ENCODE data around the gene WDR89.
"Not testable (repeated sequence)": the region's sequence is repeated elsewhere in the genome, so short reads cannot be mapped to it uniquely, and the experiment has no call there.

The WDR89 gene

DNA sequence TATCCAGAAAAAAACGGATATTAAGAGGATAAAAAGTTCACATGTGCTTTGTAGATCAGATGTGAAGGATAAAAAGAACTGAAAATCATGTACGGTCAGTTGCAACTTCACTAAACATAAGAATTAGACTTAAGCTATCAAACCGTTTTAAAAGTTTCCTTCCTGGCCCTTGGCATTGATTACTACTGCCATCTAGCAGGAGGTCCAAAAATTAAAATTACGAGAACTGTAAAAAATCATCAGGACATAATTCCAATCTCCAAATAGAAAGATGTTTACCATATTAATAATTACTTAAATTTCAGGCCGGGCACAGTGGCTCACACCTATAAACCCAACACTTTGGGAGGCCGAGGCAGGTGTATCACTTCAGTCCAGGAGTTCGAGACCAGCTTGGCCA lies 7.9 kb downstream of the WDR89 start:
- Histone ChIP-seq H3K4me1 (ENCODE audit: control insufficient read depth in 2 of 2, insufficient read depth in 2 of 2, low read length in 2 of 2) (peaks cover 0 to under 1% of the 10 kb centered on the region in 2 donors), H3K27me3 (ENCODE audit: control insufficient read depth in 2 of 2, insufficient read depth in 2 of 2, low read length in 2 of 2) (no peaks in the 10 kb centered on the region), H3K9ac (ENCODE audit: low read depth in 1 of 2, low read length in 2 of 2) (no peak overlapping the region), H3K9me3 (ENCODE audit: control insufficient read depth in 2 of 2, low read length in 2 of 2) (no peaks in the 10 kb centered on the region), H3K4me3 (ENCODE audit: low read length in 2 of 2) (no peak overlapping the region), H3K36me3 (ENCODE audit: control insufficient read depth in 2 of 2, insufficient read depth in 2 of 2, low read length in 2 of 2) (no peaks in the 10 kb centered on the region), H3K27ac (ENCODE audit: low read depth in 2 of 2, low read length in 2 of 2) (no peak overlapping the region)

- Histone ChIP-seq H3K9me3 (ENCODE audit: control insufficient read depth in 2 of 2, low read length in 2 of 2) (no peaks in the 10 kb centered on the region), H3K27ac (ENCODE audit: low read depth in 2 of 2, low read length in 2 of 2) (no peak overlapping the region), H3K9ac (ENCODE audit: low read depth in 1 of 2, low read length in 2 of 2) (no peak overlapping the region), H3K4me3 (ENCODE audit: low read length in 2 of 2) (no peak overlapping the region), H3K36me3 (ENCODE audit: control insufficient read depth in 2 of 2, insufficient read depth in 2 of 2, low read length in 2 of 2) (no peaks in the 10 kb centered on the region), H3K27me3 (ENCODE audit: control insufficient read depth in 2 of 2, insufficient read depth in 2 of 2, low read length in 2 of 2) (no peaks in the 10 kb centered on the region), H3K4me1 (ENCODE audit: control insufficient read depth in 2 of 2, insufficient read depth in 2 of 2, low read length in 2 of 2) (no peaks in the 10 kb centered on the region)
Observed at GRCh38 chr14:63632932-63633514, 8.6 kb downstream of the WDR89 start.

GRCh38 chr14:63624701-63625100 lies 17.0 kb downstream of the WDR89 start:
- Histone ChIP-seq H3K4me3 (ENCODE audit: low read length in 2 of 2) (no peak overlapping the region), H3K9ac (ENCODE audit: low read depth in 1 of 2, low read length in 2 of 2) (no peak overlapping the region), H3K27ac (ENCODE audit: low read depth in 2 of 2, low read length in 2 of 2) (no peak overlapping the region), H3K9me3 (ENCODE audit: control insufficient read depth in 2 of 2, low read length in 2 of 2) (no peaks in the 10 kb centered on the region), H3K27me3 (ENCODE audit: control insufficient read depth in 2 of 2, insufficient read depth in 2 of 2, low read length in 2 of 2) (no peaks in the 10 kb centered on the region), H3K4me1 (ENCODE audit: control insufficient read depth in 2 of 2, insufficient read depth in 2 of 2, low read length in 2 of 2) (no peaks in the 10 kb centered on the region), H3K36me3 (ENCODE audit: control insufficient read depth in 2 of 2, insufficient read depth in 2 of 2, low read length in 2 of 2) (no peaks in the 10 kb centered on the region)

- no peaks in the 10 kb centered on the region for H3K36me3 ChIP-seq (ENCODE audit: control insufficient read depth in 2 of 2, insufficient read depth in 2 of 2, low read length in 2 of 2)
- H3K27ac ChIP-seq (ENCODE audit: low read depth in 2 of 2, low read length in 2 of 2) = no peak overlapping the region
- no peak overlapping the region for H3K9ac ChIP-seq (ENCODE audit: low read depth in 1 of 2, low read length in 2 of 2)
- no peak overlapping the region for H3K4me3 ChIP-seq (ENCODE audit: low read length in 2 of 2)
- H3K9me3 ChIP-seq (ENCODE audit: control insufficient read depth in 2 of 2, low read length in 2 of 2) = no peaks in the 10 kb centered on the region
- H3K4me1 ChIP-seq (ENCODE audit: control insufficient read depth in 2 of 2, insufficient read depth in 2 of 2, low read length in 2 of 2) = no peaks in the 10 kb centered on the region
- no peaks in the 10 kb centered on the region for H3K27me3 ChIP-seq (ENCODE audit: control insufficient read depth in 2 of 2, insufficient read depth in 2 of 2, low read length in 2 of 2)
Observed at GRCh38 chr14:63624203-63624602, 17.5 kb downstream of the WDR89 start.

- H3K27me3 ChIP-seq (ENCODE audit: control insufficient read depth in 2 of 2, insufficient read depth in 2 of 2, low read length in 2 of 2); H3K27ac ChIP-seq (ENCODE audit: low read depth in 2 of 2, low read length in 2 of 2); H3K36me3 ChIP-seq (ENCODE audit: control insufficient read depth in 2 of 2, insufficient read depth in 2 of 2, low read length in 2 of 2); H3K9me3 ChIP-seq (ENCODE audit: control insufficient read depth in 2 of 2, low read length in 2 of 2); H3K4me1 ChIP-seq (ENCODE audit: control insufficient read depth in 2 of 2, insufficient read depth in 2 of 2, low read length in 2 of 2); H3K4me3 ChIP-seq (ENCODE audit: low read length in 2 of 2); H3K9ac ChIP-seq (ENCODE audit: low read depth in 1 of 2, low read length in 2 of 2): not testable (repeated sequence)
Observed at GRCh38 chr14:63621975-63622374, 19.7 kb downstream of the WDR89 start.

GRCh38 chr14:63616015-63616414 lies 25.7 kb downstream of the WDR89 start:
- Histone ChIP-seq H3K4me3 (ENCODE audit: low read length in 2 of 2) (no peak overlapping the region), H3K9ac (ENCODE audit: low read depth in 1 of 2, low read length in 2 of 2) (no peak overlapping the region), H3K9me3 (ENCODE audit: control insufficient read depth in 2 of 2, low read length in 2 of 2) (no peaks in the 10 kb centered on the region), H3K36me3 (ENCODE audit: control insufficient read depth in 2 of 2, insufficient read depth in 2 of 2, low read length in 2 of 2) (peaks cover 0 to 6% of the 10 kb centered on the region in 2 donors), H3K27me3 (ENCODE audit: control insufficient read depth in 2 of 2, insufficient read depth in 2 of 2, low read length in 2 of 2) (no peaks in the 10 kb centered on the region), H3K27ac (ENCODE audit: low read depth in 2 of 2, low read length in 2 of 2) (no peak overlapping the region), H3K4me1 (ENCODE audit: control insufficient read depth in 2 of 2, insufficient read depth in 2 of 2, low read length in 2 of 2) (no peaks in the 10 kb centered on the region)

- Histone ChIP-seq H3K9me3 (ENCODE audit: control insufficient read depth in 2 of 2, low read length in 2 of 2) (no peaks in the 10 kb centered on the region), H3K4me3 (ENCODE audit: low read length in 2 of 2) (no peak overlapping the region), H3K9ac (ENCODE audit: low read depth in 1 of 2, low read length in 2 of 2) (no peak overlapping the region), H3K36me3 (ENCODE audit: control insufficient read depth in 2 of 2, insufficient read depth in 2 of 2, low read length in 2 of 2) (peaks cover 0 to 6% of the 10 kb centered on the region in 2 donors), H3K4me1 (ENCODE audit: control insufficient read depth in 2 of 2, insufficient read depth in 2 of 2, low read length in 2 of 2) (no peaks in the 10 kb centered on the region), H3K27ac (ENCODE audit: low read depth in 2 of 2, low read length in 2 of 2) (no peak overlapping the region), H3K27me3 (ENCODE audit: control insufficient read depth in 2 of 2, insufficient read depth in 2 of 2, low read length in 2 of 2) (no peaks in the 10 kb centered on the region)
Observed at GRCh38 chr14:63614679-63615363, 26.9 kb downstream of the WDR89 start.

DNA sequence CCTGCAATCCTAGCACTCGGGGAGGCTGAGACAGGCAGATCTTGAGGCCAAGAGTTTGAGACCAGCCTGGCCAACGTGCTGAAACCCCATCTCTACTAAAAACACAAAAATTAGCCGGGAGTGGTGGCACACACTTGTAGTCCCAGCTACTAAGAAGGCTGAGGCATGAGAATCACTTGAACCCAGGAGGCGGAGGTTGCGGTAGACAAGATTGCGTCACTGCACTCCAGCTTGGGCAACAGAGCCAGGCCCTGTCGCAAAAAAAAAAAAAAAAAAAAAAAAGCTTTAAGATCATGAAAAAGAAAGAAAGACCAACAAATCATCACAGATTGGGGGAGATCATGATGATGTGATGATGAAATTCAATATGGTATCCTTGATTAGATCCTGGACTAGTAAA lies 30.6 kb downstream of the WDR89 start:
- no peaks in the 10 kb centered on the region for H3K27me3 ChIP-seq (ENCODE audit: control insufficient read depth in 2 of 2, insufficient read depth in 2 of 2, low read length in 2 of 2)
- peaks cover 0 to 3% of the 10 kb centered on the region in 2 donors for H3K36me3 ChIP-seq (ENCODE audit: control insufficient read depth in 2 of 2, insufficient read depth in 2 of 2, low read length in 2 of 2)
- H3K4me3 ChIP-seq (ENCODE audit: low read length in 2 of 2) = no peak overlapping the region
- no peak overlapping the region for H3K27ac ChIP-seq (ENCODE audit: low read depth in 2 of 2, low read length in 2 of 2)
- no peak overlapping the region for H3K9ac ChIP-seq (ENCODE audit: low read depth in 1 of 2, low read length in 2 of 2)
- no peaks in the 10 kb centered on the region for H3K4me1 ChIP-seq (ENCODE audit: control insufficient read depth in 2 of 2, insufficient read depth in 2 of 2, low read length in 2 of 2)
- no peaks in the 10 kb centered on the region for H3K9me3 ChIP-seq (ENCODE audit: control insufficient read depth in 2 of 2, low read length in 2 of 2)

GRCh38 chr14:63605041-63605532 lies 36.6 kb downstream of the WDR89 start:
- Histone ChIP-seq H3K27me3 (ENCODE audit: control insufficient read depth in 2 of 2, insufficient read depth in 2 of 2, low read length in 2 of 2) (no peaks in the 10 kb centered on the region), H3K36me3 (ENCODE audit: control insufficient read depth in 2 of 2, insufficient read depth in 2 of 2, low read length in 2 of 2) (no peaks in the 10 kb centered on the region), H3K27ac (ENCODE audit: low read depth in 2 of 2, low read length in 2 of 2) (peak overlapping the region in 1 of 2 donors; percentile 17), H3K4me1 (ENCODE audit: control insufficient read depth in 2 of 2, insufficient read depth in 2 of 2, low read length in 2 of 2) (no peaks in the 10 kb centered on the region), H3K9me3 (ENCODE audit: control insufficient read depth in 2 of 2, low read length in 2 of 2) (no peaks in the 10 kb centered on the region), H3K4me3 (ENCODE audit: low read length in 2 of 2) (peak overlapping the region in 1 of 2 donors; percentile 13), H3K9ac (ENCODE audit: low read depth in 1 of 2, low read length in 2 of 2) (no peak overlapping the region)

DNA sequence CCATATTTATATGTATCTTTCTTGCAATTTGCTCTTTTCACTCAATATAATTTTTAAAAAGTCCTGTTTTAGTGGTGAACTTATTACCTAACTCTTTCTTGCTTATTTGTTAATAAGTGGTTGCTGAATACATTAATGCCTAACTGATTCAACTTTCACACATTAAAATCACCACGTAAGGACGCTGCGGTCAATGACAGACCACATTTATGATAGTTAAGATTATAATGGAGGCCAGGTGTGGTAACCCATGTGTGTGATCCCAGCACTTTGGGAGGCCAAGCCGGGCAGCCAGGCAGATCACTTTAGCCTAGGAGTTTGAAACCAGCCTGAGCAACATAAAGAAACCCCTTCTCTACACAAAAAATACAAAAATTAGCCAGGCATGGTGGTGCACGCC lies 37.0 kb downstream of the WDR89 start:
- H3K9ac ChIP-seq (ENCODE audit: low read depth in 1 of 2, low read length in 2 of 2) = no peak overlapping the region

More for the DNA sequence above, 37.0 kb downstream of the WDR89 start:
- H3K9me3 ChIP-seq (ENCODE audit: control insufficient read depth in 2 of 2, low read length in 2 of 2) = no peaks in the 10 kb centered on the region
- no peaks in the 10 kb centered on the region for H3K4me1 ChIP-seq (ENCODE audit: control insufficient read depth in 2 of 2, insufficient read depth in 2 of 2, low read length in 2 of 2)
- H3K4me3 ChIP-seq (ENCODE audit: low read length in 2 of 2) = peak overlapping the region in 1 of 2 donors; percentile 13
- H3K27ac ChIP-seq (ENCODE audit: low read depth in 2 of 2, low read length in 2 of 2) = no peak overlapping the region
- no peaks in the 10 kb centered on the region for H3K27me3 ChIP-seq (ENCODE audit: control insufficient read depth in 2 of 2, insufficient read depth in 2 of 2, low read length in 2 of 2)
- no peaks in the 10 kb centered on the region for H3K36me3 ChIP-seq (ENCODE audit: control insufficient read depth in 2 of 2, insufficient read depth in 2 of 2, low read length in 2 of 2)
